Stimulated activated naive CD4-positive, alpha-beta T cell (primary cell): ENCODE data around the gene DLX2.
"Not testable (repeated sequence)": the region's sequence is repeated elsewhere in the genome, so short reads cannot be mapped to it uniquely, and the experiment has no call there.

ENCODE experiments used
- DNase-seq, 6 experiments: peaks; one replicate each; lab custom pipeline; 2025; lab: John Stamatoyannopoulos, UW

The DLX2 gene

DNA sequence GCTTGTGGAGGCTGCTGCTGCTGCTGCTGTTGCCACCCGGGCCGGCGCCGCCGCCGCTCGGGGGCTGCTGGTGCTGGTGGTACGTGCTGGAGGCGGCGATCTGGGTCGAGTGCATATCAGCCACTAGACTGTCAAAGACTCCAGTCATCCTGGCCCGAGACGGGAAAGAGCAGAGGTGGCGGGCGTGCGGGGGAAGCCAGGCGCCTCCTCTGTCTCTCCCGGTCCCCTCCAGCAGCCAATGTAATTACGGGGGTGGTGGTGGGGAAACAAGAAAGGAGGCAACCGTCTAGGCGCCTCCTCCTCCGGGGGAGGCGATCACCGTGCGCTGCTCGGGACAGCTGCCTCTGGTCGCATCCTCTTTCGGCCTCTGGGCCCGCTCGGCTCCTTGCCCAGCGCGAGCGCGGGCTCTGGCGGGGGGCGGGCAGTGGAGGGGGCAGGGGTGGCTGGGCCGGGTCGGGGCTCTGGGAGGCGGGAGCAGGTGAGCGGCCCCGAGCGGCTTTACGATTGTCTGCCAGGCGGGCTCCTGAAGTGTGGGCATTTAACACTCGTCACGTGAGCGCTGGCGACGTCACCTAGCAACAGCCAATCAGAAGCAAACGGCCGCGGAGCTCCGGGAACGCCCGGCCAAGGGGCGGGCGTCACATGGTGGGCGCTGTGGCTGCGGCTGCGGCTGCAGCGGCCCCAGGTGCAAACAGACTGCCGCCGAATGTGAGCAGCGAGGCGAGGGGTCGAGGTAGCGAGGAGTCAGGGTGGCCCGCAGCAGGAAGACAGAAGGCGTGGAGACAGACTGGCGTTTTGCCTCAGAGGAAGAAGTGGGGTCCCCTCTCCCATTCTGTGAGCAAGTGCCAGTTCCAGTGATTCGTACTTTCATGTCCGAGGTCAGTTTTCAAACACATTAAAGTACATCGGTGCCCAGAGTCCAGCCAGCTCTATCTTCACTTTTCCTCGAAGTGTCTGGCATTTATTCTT lies at the start of gene DLX2:
TSS of gene DLX2 (minus strand) at position 510 of the 969 bp plus-strand sequence. CDS start at position 148, 362 bp downstream.
- DNase-seq: peak in 4 of 6 experiments; percentile 32 to 73 (median 42)

DNA sequence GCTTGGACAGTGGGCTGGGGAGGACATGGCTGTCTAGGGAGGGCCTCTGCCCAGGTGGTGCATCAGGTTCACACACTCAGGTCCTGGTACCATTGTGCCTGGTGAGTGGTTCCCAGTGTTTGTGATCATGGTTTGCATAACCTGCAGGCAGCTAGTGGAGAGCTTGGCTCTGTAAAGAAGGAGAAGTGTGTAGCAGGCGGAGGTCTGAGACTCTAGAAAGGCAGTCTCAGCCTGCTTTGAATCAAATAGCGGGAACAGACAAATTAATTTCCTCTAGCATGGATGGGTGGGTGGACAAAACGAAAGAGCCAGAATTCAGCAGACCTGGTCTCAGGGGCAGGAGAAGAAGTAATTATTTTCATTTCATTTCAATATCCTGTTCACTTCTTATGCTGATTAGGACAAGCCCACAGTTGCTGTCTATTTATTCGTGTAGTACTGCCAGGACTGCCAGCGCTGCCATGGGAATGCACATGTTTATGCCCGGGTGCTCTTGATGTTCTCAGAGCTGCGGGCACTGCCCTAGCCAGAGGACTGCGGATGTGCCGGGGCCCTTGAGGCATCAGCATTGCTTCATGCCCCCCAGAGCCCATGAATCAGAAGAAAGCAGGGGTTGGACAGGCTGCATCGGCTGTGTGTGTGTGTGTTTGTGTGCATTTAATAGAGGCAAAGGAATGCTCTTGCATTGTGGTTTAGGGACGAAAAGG lies 45.4 kb upstream of the DLX2 start:
- no peak for DNase-seq

- no peak for DNase-seq
Measured at GRCh38 chr2:172143817-172144216, 41.1 kb upstream of the DLX2 start.

DNA sequence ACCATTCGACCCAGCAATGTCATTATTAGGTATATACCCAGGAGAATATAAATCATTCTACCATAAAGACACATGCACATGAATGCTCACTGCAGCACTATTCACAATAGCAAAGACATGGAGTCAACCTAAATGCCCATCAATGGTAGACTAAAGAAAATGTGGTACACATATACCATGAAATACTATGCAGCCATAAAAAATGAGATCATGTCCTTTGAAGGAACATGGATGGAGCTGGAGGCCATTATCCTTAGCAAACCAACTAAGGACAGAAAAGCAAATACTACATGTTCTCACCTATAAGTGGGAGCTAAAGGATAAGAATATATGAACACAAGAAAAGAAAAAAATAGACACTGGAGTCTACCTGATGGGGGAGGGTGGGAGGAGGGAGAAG lies 36.0 kb upstream of the DLX2 start:
- not testable (repeated sequence) for DNase-seq

DNA sequence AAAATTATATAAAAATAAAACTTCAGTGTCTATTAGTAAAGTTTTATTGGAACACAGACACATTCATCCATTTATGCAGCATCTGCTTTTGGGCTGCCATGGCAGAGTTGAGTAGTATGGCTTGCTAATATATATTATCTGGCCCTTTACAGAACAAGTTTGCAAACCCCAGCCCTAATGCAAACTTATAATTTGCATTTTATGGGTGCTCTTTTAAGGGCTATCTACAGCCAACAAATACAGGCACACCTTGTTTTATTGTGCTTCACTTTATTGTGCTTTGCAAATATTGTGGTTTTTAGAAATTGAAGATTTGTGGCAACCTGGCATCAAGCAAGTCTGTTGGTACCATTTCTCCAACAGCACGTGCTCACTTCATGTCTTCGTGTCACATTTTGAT lies 35.2 kb upstream of the DLX2 start:
- no peak for DNase-seq

GRCh38 chr2:172137109-172137508 lies 34.4 kb upstream of the DLX2 start:
- DNase-seq: no peak

- no peak for DNase-seq
Measured at GRCh38 chr2:172135446-172135845, 32.7 kb upstream of the DLX2 start.

DNA sequence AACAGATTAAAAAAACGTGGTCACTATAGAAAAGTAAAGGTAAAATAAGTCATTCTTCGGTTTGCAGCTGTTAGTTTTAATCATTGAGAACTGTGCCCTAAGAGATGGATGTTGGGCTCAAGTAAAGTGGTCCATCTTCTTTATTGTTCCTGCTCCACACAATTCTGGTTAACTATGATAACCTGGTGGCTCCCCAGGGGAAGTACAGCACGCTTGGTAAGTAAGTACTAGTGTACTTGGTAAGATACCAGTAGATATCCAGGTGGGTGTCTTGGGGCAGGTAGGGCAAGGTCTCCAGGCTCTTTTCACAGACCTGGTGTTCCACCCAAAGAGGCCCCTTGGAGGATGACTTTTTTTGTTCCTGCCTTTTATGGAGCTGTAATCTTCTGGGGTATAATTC lies 31.6 kb upstream of the DLX2 start:
- no peak for DNase-seq

GRCh38 chr2:172131713-172132555 lies 29.2 kb upstream of the DLX2 start:
- no peak for DNase-seq

GRCh38 chr2:172129404-172129803 lies 26.7 kb upstream of the DLX2 start:
- DNase-seq: no peak

- no peak for DNase-seq
Measured at GRCh38 chr2:172128484-172128883, 25.8 kb upstream of the DLX2 start.

- DNase-seq: no peak
Measured at GRCh38 chr2:172120118-172120517, 17.4 kb upstream of the DLX2 start.

DNA sequence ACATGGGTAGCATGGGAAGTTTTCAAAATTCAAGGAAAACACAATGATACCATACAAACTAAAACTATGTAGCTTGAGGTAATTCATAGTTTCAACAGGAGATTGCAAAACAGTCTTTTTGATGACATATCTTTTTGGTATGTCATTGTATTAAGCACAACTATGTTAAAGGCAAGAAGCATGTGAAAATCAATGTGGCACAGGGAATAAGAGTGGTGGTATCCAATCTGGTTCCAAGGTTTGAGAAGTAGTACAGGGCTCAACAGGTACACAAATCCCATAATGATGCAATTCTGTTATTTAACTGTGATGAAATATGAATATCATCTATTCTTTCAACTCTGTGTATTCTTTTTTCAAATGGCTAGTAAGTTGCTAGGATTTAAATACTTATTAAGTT lies 16.4 kb upstream of the DLX2 start:
- DNase-seq: no peak

- DNase-seq: no peak
Measured at GRCh38 chr2:172116107-172116506, 13.4 kb upstream of the DLX2 start.

GRCh38 chr2:172114579-172114978 lies 11.9 kb upstream of the DLX2 start:
- DNase-seq: no peak

DNA sequence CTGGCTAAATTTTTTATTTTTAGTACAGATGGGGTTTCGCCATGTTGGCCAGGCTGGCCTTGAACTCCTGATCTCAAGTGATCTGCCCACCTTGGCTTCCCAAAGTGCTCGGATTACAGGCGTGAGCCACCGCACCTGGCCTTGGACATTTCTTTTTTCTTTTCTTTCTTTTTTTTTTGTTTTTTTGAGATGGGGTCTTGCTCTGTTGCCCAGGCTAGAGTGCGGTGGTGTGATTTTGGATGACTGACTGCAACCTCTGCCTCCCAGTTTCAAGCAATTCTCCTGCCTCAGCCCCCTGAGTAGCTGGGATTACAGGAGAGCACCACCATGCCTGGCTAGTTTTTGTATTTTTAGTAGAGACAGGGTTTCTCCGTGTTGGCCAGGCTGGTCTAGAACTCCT lies 11.5 kb upstream of the DLX2 start:
- DNase-seq: not testable (repeated sequence)

- DNase-seq: no peak
Measured at GRCh38 chr2:172113617-172114016, 10.9 kb upstream of the DLX2 start.

DNA sequence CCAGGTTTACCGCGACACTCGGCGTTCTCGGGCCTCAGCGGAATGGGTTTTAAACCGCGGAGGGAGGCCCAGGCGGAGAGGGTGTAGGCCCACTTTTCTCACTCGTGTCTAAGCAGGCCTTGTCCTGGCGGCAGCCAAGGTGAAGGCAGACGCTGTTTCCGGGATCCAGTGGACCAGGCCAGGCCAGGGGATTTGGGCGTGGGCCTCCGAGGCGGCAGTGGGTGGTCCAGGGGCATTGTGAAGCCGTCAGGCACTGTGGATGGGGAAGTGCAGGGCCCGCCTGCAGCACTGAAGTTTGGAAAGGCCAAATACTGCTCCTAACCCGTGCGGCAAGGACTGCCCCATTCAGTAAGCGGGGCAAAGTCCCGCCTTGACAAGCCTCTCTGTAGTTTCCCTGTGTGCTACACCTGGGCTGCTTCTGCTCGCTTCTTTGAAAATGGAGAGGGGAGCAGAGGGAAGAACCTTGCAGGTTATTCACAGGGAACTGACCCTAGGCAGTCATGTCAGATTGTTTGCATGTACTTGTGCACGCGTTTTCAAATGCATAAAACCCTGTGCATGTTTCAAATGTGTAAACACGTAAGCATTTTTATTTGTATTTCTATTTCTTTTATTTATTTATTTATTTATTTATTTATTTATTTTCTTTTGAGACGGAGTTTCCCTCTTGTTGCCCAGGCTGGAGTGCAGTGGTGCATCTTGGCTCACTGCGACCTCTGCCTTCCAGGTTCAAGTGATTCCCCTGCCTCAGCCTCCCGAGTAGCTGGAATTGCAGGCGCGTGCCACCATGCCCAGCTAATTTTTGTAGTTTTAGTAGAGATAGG lies 7.5 kb upstream of the DLX2 start:
- DNase-seq: no peak

DNA sequence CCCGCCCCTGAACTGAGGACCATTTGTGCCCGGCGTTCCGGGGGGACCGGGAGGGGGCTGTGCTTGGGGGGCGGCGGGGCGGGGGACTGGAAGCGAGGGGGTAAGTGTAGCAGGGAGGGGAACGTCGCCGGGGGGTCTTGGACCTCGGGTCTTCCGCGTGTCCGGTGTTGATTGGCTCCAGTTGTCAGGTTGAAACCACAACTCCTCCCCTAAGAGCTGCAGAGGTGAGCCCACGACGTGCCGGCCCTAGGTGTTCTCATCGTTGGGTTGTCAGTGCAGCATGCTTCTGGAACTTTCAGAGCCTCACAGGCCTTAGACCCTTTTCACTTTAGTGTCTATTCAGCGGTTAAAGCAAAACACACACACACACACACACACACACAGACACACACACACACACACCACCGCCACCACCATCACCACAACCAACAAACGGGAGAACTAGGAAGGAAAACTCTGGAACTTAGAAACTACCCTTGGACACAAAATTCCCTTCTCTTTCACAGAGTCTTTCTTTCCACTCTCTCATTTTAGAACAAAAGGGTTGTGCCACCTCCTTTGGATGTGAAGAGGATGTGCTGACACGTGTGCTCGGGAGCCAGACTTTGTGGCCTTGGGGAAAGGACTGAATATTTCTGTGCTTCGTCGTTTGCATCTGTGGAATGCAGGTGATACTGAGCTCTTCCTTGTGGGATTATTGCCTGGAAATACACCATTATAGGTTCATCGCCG lies 6.7 kb upstream of the DLX2 start:
- DNase-seq: no peak

DNA sequence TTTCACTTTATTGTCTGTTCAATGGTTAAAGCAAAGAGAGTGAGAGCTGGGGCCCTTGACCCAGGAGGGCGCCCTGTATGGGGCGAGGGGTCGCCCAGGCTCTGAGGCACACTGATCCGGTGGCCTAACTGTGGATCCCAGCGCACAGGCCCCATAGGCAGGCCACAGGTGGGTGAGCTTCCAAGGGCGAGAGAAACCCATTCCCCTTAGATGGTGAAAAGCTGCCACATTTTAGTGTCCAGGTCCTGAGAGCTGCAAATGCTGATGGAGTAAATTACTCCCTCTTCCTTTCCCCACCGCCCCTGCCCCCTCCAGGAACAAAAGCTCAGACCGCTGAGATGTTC lies 5.9 kb upstream of the DLX2 start:
- no peak for DNase-seq
